ENCODE measurements around the gene DIPK1A. TPM values are rescaled to one million over a fixed set of nuclear protein-coding genes. Genes with fewer than 3 reads are reported as not detected.

Gene DIPK1A
- total RNA-seq, 1 experiment from 2014 or later: 1.0 TPM

- Histone ChIP-seq H3K27me3 (ENCODE audit: low read length) (no peaks in the 10 kb centered on the region), H3K4me1 (ENCODE audit: insufficient read depth, low read length) (peaks cover 2% of the 10 kb centered on the region), H3K36me3 (ENCODE audit: low read depth, low read length) (no peaks in the 10 kb centered on the region), H3K4me2 (ENCODE audit: low read length) (no peak overlapping the region), H3K9me2 (replicated peaks; ENCODE audit: low read length) (no peaks in the 10 kb centered on the region), H3F3A (ENCODE audit: low read length, unreplicated experiment) (no peaks in the 10 kb centered on the region), H3K4me3 (ENCODE audit: low read length) (no peak overlapping the region), H4K20me1 (ENCODE audit: low read length) (no peaks in the 10 kb centered on the region), H3K9me3 (ENCODE audit: low read length) (no peaks in the 10 kb centered on the region), H3K27ac (ENCODE audit: low read length) (no peak overlapping the region), H2AFZ (ENCODE audit: low read length) (no peak overlapping the region), H3K79me2 (ENCODE audit: low read length) (no peaks in the 10 kb centered on the region), H3K9ac (ENCODE audit: low read length) (no peak overlapping the region)
- POLR2A ChIA-PET (ENCODE audit: unreplicated experiment): interaction anchor here (0.6 kb wide), 1 partner anchor 63 kb away, joined by 8 read pairs; no protein-coding TSS in a partner anchor
- intact Hi-C loops (cut with micrococcal nuclease): no loop called here
- BruUV-seq (replicated peaks): no TSS peak
- ATAC-seq (no peak), DNase-seq (no peak)
- no peak for TF ChIP-seq EZH2phosphoT487 (IDR thresholded peaks at IDR 0.05; ENCODE audit: borderline replicate concordance, low read length)
- TF ChIP-seq CTCF (conservative IDR thresholded peaks at IDR 0.05; ENCODE audit: low read depth, low read length): no peak
- TF ChIP-seq EZH2 (IDR thresholded peaks at IDR 0.05; ENCODE audit: low read length, unreplicated experiment): no peak
- CTCF ChIA-PET: no interaction called here
Measured at GRCh38 chr1:92922356-92923035, 38.8 kb downstream of the DIPK1A start.

GRCh38 chr1:92921031-92922023, 39.9 kb downstream of the DIPK1A start:
- ChIA-PET POLR2A (ENCODE audit: unreplicated experiment) (interaction anchor here (0.5 kb wide), 1 partner anchor 124 kb away, joined by 4 read pairs; no protein-coding TSS in a partner anchor), CTCF (no interaction called here)
- no peak for DNase-seq
- Histone ChIP-seq H3K36me3 (ENCODE audit: low read depth, low read length) (no peaks in the 10 kb centered on the region), H3K4me1 (ENCODE audit: insufficient read depth, low read length) (peaks cover 13% of the 10 kb centered on the region), H3K79me2 (ENCODE audit: low read length) (no peaks in the 10 kb centered on the region), H4K20me1 (ENCODE audit: low read length) (no peaks in the 10 kb centered on the region), H3K27me3 (ENCODE audit: low read length) (no peaks in the 10 kb centered on the region), H3K9ac (ENCODE audit: low read length) (no peak overlapping the region), H3K9me2 (replicated peaks; ENCODE audit: low read length) (no peaks in the 10 kb centered on the region), H2AFZ (ENCODE audit: low read length) (no peak overlapping the region), H3K27ac (ENCODE audit: low read length) (no peak overlapping the region), H3F3A (ENCODE audit: low read length, unreplicated experiment) (no peaks in the 10 kb centered on the region), H3K4me2 (ENCODE audit: low read length) (no peak overlapping the region), H3K9me3 (ENCODE audit: low read length) (no peaks in the 10 kb centered on the region), H3K4me3 (ENCODE audit: low read length) (no peak overlapping the region)
- TF ChIP-seq CTCF (conservative IDR thresholded peaks at IDR 0.05; ENCODE audit: low read depth, low read length) (no peak), EZH2phosphoT487 (IDR thresholded peaks at IDR 0.05; ENCODE audit: borderline replicate concordance, low read length) (no peak), EZH2 (IDR thresholded peaks at IDR 0.05; ENCODE audit: low read length, unreplicated experiment) (no peak)
- no TSS peak for BruUV-seq (replicated peaks)
- intact Hi-C loops (cut with micrococcal nuclease): no loop called here
- ATAC-seq: no peak
